ENCODE results near the gene ARL6IP4. TPM values are rescaled to one million over a fixed set of nuclear protein-coding genes. Genes with fewer than 3 reads are reported as not detected.

Gene ARL6IP4
- total RNA-seq, 1 donor from 2014 or later: 147 TPM

GRCh38 chr12:122989874-122990419, 9.5 kb downstream of the ARL6IP4 start:
- intact Hi-C loops (cut with DNase I): loop anchor here (5.0 kb wide), 1 partner anchor 172 kb away; no protein-coding TSS in a partner anchor

GRCh38 chr12:122990561-122990960, 10.1 kb downstream of the ARL6IP4 start:
- no peak overlapping the region for H3K27ac ChIP-seq
- DNase-seq (ENCODE audit: extremely low spot score in 2 of 2): no peak
- peaks cover 3% of the 10 kb centered on the region for H3K4me1 ChIP-seq
- H3K36me3 ChIP-seq: peaks cover 0 to 25% of the 10 kb centered on the region in 2 donors
- intact Hi-C loops (cut with DNase I): no loop called here
- no peaks in the 10 kb centered on the region for H3K9me3 ChIP-seq
- no peak for TF ChIP-seq POLR2AphosphoS5 (IDR thresholded peaks at IDR 0.05; ENCODE audit: insufficient read depth in 1 of 2, low read depth in 1 of 2)
- TF ChIP-seq CTCF (IDR thresholded peaks at IDR 0.05): no peak
- no peak for TF ChIP-seq POLR2A (IDR thresholded peaks at IDR 0.05)
- H3K4me3 ChIP-seq: no peak overlapping the region
- H3K27me3 ChIP-seq: no peaks in the 10 kb centered on the region

More at GRCh38 chr12:122989874-122990419, 9.5 kb downstream of the ARL6IP4 start:
- no peaks in the 10 kb centered on the region for H3K9me3 ChIP-seq
- no peaks in the 10 kb centered on the region for H3K27me3 ChIP-seq
- DNase-seq (ENCODE audit: extremely low spot score in 2 of 2): no peak
- H3K4me1 ChIP-seq: peaks cover 6% of the 10 kb centered on the region
- peaks cover 0 to 26% of the 10 kb centered on the region in 2 donors for H3K36me3 ChIP-seq
- TF ChIP-seq POLR2AphosphoS5 (IDR thresholded peaks at IDR 0.05; ENCODE audit: insufficient read depth in 1 of 2, low read depth in 1 of 2): no peak
- TF ChIP-seq CTCF (IDR thresholded peaks at IDR 0.05): no peak
- no peak for TF ChIP-seq POLR2A (IDR thresholded peaks at IDR 0.05)
- no peak overlapping the region for H3K27ac ChIP-seq
- H3K4me3 ChIP-seq: no peak overlapping the region

- H3K4me3 ChIP-seq: no peak overlapping the region
- no peak for DNase-seq (ENCODE audit: extremely low spot score in 2 of 2)
- no peaks in the 10 kb centered on the region for H3K27me3 ChIP-seq
- no peaks in the 10 kb centered on the region for H3K9me3 ChIP-seq
- peaks cover 0 to 20% of the 10 kb centered on the region in 2 donors for H3K36me3 ChIP-seq
- TF ChIP-seq POLR2A (IDR thresholded peaks at IDR 0.05) (no peak), POLR2AphosphoS5 (IDR thresholded peaks at IDR 0.05; ENCODE audit: insufficient read depth in 1 of 2, low read depth in 1 of 2) (no peak), CTCF (IDR thresholded peaks at IDR 0.05) (no peak)
- H3K4me1 ChIP-seq: peaks cover 9% of the 10 kb centered on the region
- no peak overlapping the region for H3K27ac ChIP-seq
- intact Hi-C loops (cut with DNase I): no loop called here
Measured at GRCh38 chr12:122990961-122991622, 10.6 kb downstream of the ARL6IP4 start.

- no peak overlapping the region for H3K27ac ChIP-seq
- H3K4me3 ChIP-seq: no peak overlapping the region
- H3K27me3 ChIP-seq: no peaks in the 10 kb centered on the region
- intact Hi-C loops (cut with DNase I): no loop called here
- peaks cover 12% of the 10 kb centered on the region for H3K4me1 ChIP-seq
- no peak for TF ChIP-seq CTCF (IDR thresholded peaks at IDR 0.05)
- TF ChIP-seq POLR2AphosphoS5 (IDR thresholded peaks at IDR 0.05; ENCODE audit: insufficient read depth in 1 of 2, low read depth in 1 of 2): no peak
- TF ChIP-seq POLR2A (IDR thresholded peaks at IDR 0.05): no peak
- no peaks in the 10 kb centered on the region for H3K9me3 ChIP-seq
- DNase-seq (ENCODE audit: extremely low spot score in 2 of 2): no peak
- H3K36me3 ChIP-seq: peaks cover 0 to 15% of the 10 kb centered on the region in 2 donors
Measured at GRCh38 chr12:122991623-122992275, 11.3 kb downstream of the ARL6IP4 start.
